BLaER1 treated with 17β-estradiol and CSF1 and Interleukin-3, amounts not matched to agents 10 nM and 100 nM (cell line): ENCODE measurements around the gene DLG2.

Experiments used
- H3K27ac ChIP-seq, 11 experiments: shearing (Covaris generic); formaldehyde crosslinking; 2 replicates each; pipeline ENCODE4 v1.8.1; 2022
- H3K27me3 ChIP-seq, 11 experiments: shearing (Covaris generic); formaldehyde crosslinking; 2 replicates each; pipeline ENCODE4 v1.8.1; 2022
- H3K36me3 ChIP-seq, 11 experiments: shearing (Covaris generic); formaldehyde crosslinking; 2 replicates each; pipeline ENCODE4 v1.8.1; 2022
- H3K4me1 ChIP-seq, 10 experiments: shearing (Covaris generic); formaldehyde crosslinking; 2 replicates each; pipeline ENCODE4 v1.8.1; 2022
- H3K4me2 ChIP-seq, 11 experiments: shearing (Covaris generic); formaldehyde crosslinking; 2 replicates each; pipeline ENCODE4 v1.8.1; 2022
- H3K4me3 ChIP-seq, 10 experiments: shearing (Covaris generic); formaldehyde crosslinking; 2 replicates each; pipeline ENCODE4 v1.8.1; 2022
- H3K9ac ChIP-seq, 11 experiments: shearing (Covaris generic); formaldehyde crosslinking; 2 replicates each; pipeline ENCODE4 v1.8.1; 2022
- H3K9me3 ChIP-seq, 11 experiments: shearing (Covaris generic); formaldehyde crosslinking; replicated peaks in 1 of 11; 2 replicates each; pipeline ENCODE4 v1.8.1; 2022
- H4K20me1 ChIP-seq, 11 experiments: shearing (Covaris generic); formaldehyde crosslinking; 2 replicates each; pipeline ENCODE4 v1.8.1; 2022
- Cebpa-rat ChIP-seq, 11 experiments: shearing (Covaris generic); IDR thresholded peaks; 2 replicates each; pipeline ENCODE4 v1.8.1; 2022

DLG2 gene

DNA sequence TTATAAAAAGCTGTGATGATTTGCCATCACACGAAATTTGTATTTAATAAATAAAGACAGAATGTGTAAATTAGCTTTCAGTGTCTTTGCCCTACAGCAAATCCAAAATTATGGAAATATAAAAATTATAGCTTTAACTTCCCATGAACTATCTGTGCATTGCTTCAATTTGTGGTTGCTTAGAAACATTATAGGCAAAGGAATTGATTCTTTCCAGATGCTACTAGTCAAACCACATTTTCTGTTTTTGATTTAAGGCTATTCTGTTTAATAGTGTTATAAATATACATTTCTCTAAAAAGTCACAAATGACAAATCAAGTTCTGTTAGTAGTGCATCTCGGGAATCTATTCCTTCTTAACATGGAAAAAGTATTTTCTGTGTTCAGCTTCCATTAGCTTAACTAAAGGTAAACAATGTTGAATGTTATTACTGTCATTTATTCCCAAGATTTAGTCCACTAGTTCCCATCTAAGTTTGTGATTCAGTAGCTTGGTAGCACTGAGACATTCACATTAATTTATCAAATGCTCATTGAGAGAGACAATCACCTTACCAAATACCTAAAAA, 1254.7 kb downstream of the DLG2 start:
- H3K4me3 ChIP-seq: no peak overlapping the region
- no peak overlapping the region for H3K9ac ChIP-seq
- H3K4me1 ChIP-seq: no peaks in the 10 kb centered on the region
- H3K27me3 ChIP-seq: no peaks in the 10 kb centered on the region
- H3K9me3 ChIP-seq: no peaks in the 10 kb centered on the region
- H3K27ac ChIP-seq: no peak overlapping the region
- no peak for TF ChIP-seq Cebpa-rat (IDR thresholded peaks at IDR 0.05)
- H3K4me2 ChIP-seq: no peak overlapping the region
- H4K20me1 ChIP-seq: no peaks in the 10 kb centered on the region
- H3K36me3 ChIP-seq: no peaks in the 10 kb centered on the region

DNA sequence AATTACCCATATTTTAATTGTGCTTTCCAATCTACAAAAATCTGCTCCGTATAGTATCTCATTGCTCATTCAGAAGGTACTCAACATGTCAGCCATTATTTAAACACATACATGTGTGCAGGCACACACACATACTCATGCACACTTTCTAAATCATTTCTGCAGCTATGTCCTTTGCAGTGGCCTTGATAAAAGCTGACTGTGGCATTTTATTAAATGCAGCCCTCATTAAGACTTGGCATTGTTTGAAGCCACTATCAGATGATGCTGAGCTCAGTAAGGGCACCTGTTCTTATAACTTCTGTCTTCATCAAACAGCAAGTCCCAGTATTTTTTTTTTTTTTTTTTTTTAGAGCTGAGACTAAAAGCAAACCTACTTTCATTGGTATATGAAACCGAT, 1269.1 kb downstream of the DLG2 start:
- H3K4me1 ChIP-seq: no peaks in the 10 kb centered on the region
- TF ChIP-seq Cebpa-rat (IDR thresholded peaks at IDR 0.05): no peak
- H3K27me3 ChIP-seq: no peaks in the 10 kb centered on the region
- no peaks in the 10 kb centered on the region for H3K9me3 ChIP-seq
- no peaks in the 10 kb centered on the region for H4K20me1 ChIP-seq
- no peak overlapping the region for H3K4me3 ChIP-seq
- H3K27ac ChIP-seq: no peak overlapping the region
- no peak overlapping the region for H3K9ac ChIP-seq
- no peak overlapping the region for H3K4me2 ChIP-seq
- no peaks in the 10 kb centered on the region for H3K36me3 ChIP-seq

DNA sequence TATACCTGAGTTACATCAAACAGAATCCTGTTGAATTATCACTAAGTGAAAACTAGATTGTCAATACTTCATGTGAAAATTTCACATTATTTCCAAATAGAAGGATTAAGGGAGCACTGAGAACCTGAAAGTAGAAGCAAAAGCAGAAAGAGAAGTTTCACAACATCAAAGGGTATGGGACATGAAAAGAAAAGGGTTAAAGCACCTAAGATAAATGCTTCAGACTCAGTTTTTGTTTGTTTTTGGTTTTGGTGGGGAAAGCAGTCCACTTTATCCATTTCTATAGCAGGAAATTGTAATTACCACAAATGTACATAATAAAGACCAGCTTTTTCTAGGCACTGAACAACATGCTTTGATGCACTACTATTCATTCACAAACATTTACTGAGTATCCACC, 1271.2 kb downstream of the DLG2 start:
- no peak for TF ChIP-seq Cebpa-rat (IDR thresholded peaks at IDR 0.05)
- H3K4me3 ChIP-seq: no peak overlapping the region

DNA sequence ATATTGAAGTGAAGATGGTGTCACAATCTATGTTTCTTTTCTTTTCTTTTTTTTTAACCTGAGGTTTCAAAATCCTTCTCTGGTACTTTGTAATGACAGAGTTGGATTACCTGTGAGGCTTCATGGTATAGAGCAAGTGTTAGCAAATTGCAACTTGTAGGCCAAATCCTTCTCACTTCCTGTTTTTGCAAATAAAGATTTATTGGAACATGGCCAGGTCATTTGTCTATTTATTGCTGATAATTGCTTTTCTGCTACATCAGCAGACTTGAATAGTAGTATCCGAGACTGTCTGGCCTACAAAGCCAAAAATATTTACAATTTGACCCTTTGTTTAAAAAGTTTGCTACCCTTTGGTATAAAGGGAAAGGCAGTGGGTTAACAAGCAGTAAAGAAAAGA, 1281.5 kb downstream of the DLG2 start:
- no peaks in the 10 kb centered on the region for H3K27me3 ChIP-seq
- no peak for TF ChIP-seq Cebpa-rat (IDR thresholded peaks at IDR 0.05)
- H3K4me3 ChIP-seq: no peak overlapping the region

More for the DNA sequence above, 1271.2 kb downstream of the DLG2 start:
- Histone ChIP-seq H4K20me1 (no peaks in the 10 kb centered on the region), H3K36me3 (no peaks in the 10 kb centered on the region), H3K4me2 (no peak overlapping the region), H3K27ac (no peak overlapping the region), H3K4me1 (no peaks in the 10 kb centered on the region), H3K9ac (no peak overlapping the region), H3K9me3 (no peaks in the 10 kb centered on the region), H3K27me3 (no peaks in the 10 kb centered on the region)

DNA sequence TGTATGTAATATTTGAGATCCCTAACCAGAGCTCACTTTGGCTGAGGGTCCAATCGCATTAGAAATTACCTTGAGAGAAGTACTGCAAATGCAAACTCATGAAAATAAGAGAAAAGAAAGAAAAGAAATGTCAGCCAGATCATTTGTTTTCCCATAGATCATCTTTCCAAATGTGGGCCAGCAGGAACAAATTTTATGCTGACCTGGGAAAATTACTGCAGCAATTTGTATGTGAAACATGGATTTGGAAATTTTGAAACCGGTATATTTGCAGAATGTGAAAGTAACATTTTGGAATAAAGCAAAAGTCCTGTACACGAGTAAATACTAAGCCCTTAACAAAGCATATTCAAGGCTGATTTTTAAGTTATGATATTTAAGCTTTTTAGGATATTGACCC, 1282.1 kb downstream of the DLG2 start:
- H3K27ac ChIP-seq: no peak overlapping the region
- no peak overlapping the region for H3K9ac ChIP-seq
- H4K20me1 ChIP-seq: no peaks in the 10 kb centered on the region
- H3K4me2 ChIP-seq: no peak overlapping the region
- H3K9me3 ChIP-seq: no peaks in the 10 kb centered on the region
- H3K4me1 ChIP-seq: no peaks in the 10 kb centered on the region
- no peak overlapping the region for H3K4me3 ChIP-seq
- H3K27me3 ChIP-seq: no peaks in the 10 kb centered on the region
- TF ChIP-seq Cebpa-rat (IDR thresholded peaks at IDR 0.05): no peak
- no peaks in the 10 kb centered on the region for H3K36me3 ChIP-seq

More for the DNA sequence above, 1281.5 kb downstream of the DLG2 start:
- no peaks in the 10 kb centered on the region for H4K20me1 ChIP-seq
- no peak overlapping the region for H3K9ac ChIP-seq
- no peak overlapping the region for H3K4me2 ChIP-seq
- no peak overlapping the region for H3K27ac ChIP-seq
- no peaks in the 10 kb centered on the region for H3K36me3 ChIP-seq
- H3K4me1 ChIP-seq: no peaks in the 10 kb centered on the region
- H3K9me3 ChIP-seq: no peaks in the 10 kb centered on the region

DNA sequence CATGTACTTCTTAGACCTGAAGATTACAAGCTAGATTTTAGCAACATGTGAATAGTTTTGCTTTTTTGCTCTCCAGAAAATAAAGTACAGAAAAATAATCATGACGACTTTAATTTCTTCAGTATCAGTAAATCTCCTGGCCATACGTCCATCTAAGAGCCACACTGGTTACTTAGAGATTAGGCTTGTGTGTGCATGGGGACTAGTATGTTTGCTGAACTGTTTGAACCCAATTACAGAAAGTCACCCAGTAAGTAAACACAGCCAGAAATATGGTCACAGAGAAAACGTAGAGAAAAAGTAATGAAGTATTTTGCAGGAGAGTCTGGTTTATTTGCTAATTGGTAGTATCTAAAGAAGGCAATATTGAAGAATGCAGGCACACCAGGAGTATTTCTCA, 1287.3 kb downstream of the DLG2 start:
- Histone ChIP-seq H3K9ac (no peak overlapping the region), H3K4me3 (no peak overlapping the region), H4K20me1 (no peaks in the 10 kb centered on the region), H3K4me1 (no peaks in the 10 kb centered on the region), H3K27ac (no peak overlapping the region), H3K9me3 (no peaks in the 10 kb centered on the region), H3K27me3 (no peaks in the 10 kb centered on the region), H3K4me2 (no peak overlapping the region), H3K36me3 (no peaks in the 10 kb centered on the region)
- no peak for TF ChIP-seq Cebpa-rat (IDR thresholded peaks at IDR 0.05)

DNA sequence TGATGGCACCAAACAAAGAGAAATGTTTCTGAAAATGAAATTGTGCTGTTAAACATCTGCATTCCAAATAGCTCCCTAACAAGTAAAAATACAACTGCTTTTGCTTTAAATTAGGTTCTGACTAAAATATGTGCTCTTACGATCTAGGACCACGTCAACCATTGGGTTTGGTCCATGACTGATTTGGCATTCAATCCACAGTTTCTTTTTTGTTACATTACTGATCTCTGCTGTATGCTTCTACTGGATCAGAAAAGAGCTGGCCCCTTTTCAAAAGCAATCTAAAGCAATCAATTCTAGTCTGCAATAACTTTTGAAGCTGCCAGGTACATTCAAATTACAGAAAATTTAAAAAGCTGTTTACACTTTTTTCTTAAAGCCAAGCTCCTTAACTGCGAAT, 1293.9 kb downstream of the DLG2 start:
- Histone ChIP-seq H3K27me3 (no peaks in the 10 kb centered on the region), H3K9me3 (peaks cover 0 to 14% (median 5%) of the 10 kb centered on the region in 11 experiments; a peak in 11 of 22 replicates), H3K36me3 (no peaks in the 10 kb centered on the region), H3K27ac (no peak overlapping the region), H3K4me2 (no peak overlapping the region), H4K20me1 (no peaks in the 10 kb centered on the region), H3K9ac (no peak overlapping the region), H3K4me3 (no peak overlapping the region), H3K4me1 (peaks cover 0 to 4% (median under 1%) of the 10 kb centered on the region in 10 experiments; a peak in 5 of 20 replicates)
- no peak for TF ChIP-seq Cebpa-rat (IDR thresholded peaks at IDR 0.05)

DNA sequence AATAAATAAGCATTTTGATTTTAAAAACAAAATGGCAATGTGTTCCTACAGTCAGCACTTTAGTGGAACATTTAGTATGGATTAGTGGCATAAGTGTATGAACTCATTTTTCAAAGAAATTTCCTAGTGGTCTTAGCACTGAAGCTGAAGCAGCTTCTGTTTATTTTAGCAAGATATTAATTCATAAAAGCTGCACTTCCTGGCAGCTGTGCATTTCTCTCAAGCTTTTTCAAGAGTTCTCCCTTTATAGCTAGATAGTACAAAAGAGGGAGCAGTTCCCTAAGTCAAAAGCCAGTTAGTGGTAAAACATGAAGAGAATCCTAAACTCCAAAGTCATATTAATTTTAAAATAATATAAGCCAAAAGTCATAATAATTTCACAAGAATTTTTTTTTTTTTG, 1304.9 kb downstream of the DLG2 start:
- Histone ChIP-seq H3K9me3 (no peaks in the 10 kb centered on the region), H3K4me2 (no peak overlapping the region), H3K4me1 (no peaks in the 10 kb centered on the region), H3K4me3 (no peak overlapping the region), H3K27ac (no peak overlapping the region), H3K27me3 (no peaks in the 10 kb centered on the region), H3K36me3 (no peaks in the 10 kb centered on the region), H4K20me1 (no peaks in the 10 kb centered on the region), H3K9ac (no peak overlapping the region)
- no peak for TF ChIP-seq Cebpa-rat (IDR thresholded peaks at IDR 0.05)

DNA sequence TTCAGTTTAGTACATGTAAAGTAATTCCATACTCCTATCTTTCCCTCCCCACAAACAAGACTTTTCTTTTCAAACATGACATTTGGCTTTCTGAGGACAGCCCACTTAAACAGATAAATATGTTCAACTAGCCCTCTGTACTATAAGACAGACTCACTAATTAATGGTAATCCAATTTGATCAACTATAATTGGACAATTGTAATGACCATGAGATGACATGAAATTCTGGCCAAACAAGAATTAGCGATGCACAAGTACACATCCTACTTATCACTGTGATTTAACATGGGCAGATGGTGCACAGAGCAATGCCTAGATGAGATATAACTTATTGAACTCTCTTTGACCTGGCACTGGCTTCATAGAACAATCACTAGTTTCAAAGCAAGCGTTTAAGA, 1307.3 kb downstream of the DLG2 start:
- H3K9ac ChIP-seq: no peak overlapping the region
- no peaks in the 10 kb centered on the region for H3K36me3 ChIP-seq
- H3K4me1 ChIP-seq: no peaks in the 10 kb centered on the region
- H3K4me3 ChIP-seq: no peak overlapping the region
- H3K27ac ChIP-seq: no peak overlapping the region
- no peaks in the 10 kb centered on the region for H3K27me3 ChIP-seq
- H4K20me1 ChIP-seq: no peaks in the 10 kb centered on the region; a peak in 1 of 22 replicates
- no peak overlapping the region for H3K4me2 ChIP-seq
- no peak for TF ChIP-seq Cebpa-rat (IDR thresholded peaks at IDR 0.05)
- no peaks in the 10 kb centered on the region for H3K9me3 ChIP-seq

DNA sequence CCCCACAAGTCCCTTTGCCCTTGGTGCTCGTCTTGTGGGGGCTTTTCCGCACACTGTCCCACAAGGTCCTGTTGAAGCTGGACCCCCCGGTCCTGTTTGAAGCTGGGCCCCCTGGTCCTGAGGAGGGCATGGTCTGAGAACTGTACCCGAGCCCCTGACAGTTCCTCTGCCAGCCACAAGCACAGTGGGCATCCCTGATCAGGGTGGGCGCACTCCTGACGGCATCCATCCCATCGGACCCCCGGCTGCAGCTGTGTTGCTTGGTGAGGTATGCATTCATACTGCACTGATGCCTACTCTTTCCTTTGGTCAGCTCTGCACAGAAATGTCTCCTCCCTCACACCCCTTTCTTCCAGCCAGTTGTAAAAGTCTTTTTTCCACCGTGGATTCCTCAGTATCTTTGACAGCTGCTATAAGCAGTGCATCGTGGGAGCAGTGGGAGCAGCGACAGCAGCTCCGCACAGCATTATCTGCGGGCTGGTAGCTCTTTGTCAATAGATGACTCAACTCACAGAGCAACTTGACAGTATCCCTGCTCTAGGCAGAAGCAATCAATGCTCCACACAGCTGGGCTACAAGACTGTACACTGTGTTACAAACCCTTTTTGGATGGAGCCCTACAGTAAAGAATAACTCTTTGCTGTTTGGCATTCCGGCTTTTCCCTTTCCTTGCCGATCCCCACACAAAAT, 1310.1 kb downstream of the DLG2 start:
- Histone ChIP-seq H3K9ac (no peak overlapping the region), H4K20me1 (no peaks in the 10 kb centered on the region; a peak in 1 of 22 replicates), H3K36me3 (no peaks in the 10 kb centered on the region), H3K27me3 (no peaks in the 10 kb centered on the region), H3K9me3 (no peaks in the 10 kb centered on the region), H3K4me1 (no peaks in the 10 kb centered on the region), H3K4me2 (no peak overlapping the region), H3K27ac (no peak overlapping the region), H3K4me3 (no peak overlapping the region)
- TF ChIP-seq Cebpa-rat (IDR thresholded peaks at IDR 0.05): no peak
